ENCODE measurements around the gene CAPNS2.

The CAPNS2 gene

DNA sequence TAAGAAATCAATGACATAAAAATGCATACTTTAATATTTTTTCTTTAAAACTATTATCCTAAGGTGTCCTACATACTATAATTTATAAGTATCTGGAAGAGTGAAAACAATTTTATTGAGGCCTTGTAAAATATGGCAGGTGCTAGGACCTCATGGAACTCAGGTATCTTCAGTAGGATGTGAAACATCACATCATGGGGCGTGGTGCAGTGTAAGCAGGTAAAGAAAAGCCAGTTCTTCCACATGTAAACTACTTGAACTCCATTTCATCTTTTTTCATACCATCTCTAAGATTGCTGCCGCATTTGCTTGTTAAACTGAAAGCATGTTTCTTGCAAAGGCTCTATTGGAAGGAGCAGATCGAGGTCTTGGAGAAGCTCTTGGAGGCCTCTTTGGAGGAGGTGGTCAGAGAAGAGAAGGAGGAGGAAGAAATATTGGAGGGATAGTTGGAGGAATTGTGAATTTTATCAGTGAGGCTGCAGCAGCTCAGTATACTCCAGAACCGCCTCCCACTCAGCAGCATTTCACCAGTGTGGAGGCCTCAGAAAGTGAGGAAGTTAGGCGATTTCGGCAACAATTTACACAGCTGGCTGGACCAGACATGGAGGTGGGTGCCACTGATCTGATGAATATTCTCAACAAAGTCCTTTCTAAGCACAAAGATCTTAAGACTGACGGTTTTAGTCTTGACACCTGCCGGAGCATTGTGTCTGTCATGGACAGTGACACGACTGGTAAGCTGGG lies at the start of gene CAPNS2:
CAPNS2 (plus strand) TSS at position 253 of the 744 bp plus-strand sequence; CDS start at position 326, 73 bp downstream.
- no peak for DNase-seq (ENCODE audit: low spot score)

DNA sequence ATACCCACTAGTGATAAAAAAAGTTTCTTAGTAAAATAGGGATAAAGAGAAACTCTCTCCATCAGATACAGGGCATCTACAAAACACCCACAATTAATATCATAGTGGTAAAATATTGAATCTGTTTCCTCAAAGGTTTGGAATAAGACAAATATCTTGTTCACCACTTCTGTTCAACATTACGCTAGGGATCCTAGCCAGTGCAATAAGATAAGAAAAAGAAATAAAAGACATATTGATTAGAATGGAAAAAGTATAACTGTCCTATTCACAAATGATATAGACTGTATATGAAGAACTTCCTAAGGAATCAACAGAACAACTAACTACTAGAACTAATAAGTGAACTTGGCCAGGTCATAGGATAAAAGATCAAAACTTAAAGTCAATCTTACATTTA lies 44.7 kb upstream of the CAPNS2 start:
- DNase-seq (ENCODE audit: low spot score): no peak

DNA sequence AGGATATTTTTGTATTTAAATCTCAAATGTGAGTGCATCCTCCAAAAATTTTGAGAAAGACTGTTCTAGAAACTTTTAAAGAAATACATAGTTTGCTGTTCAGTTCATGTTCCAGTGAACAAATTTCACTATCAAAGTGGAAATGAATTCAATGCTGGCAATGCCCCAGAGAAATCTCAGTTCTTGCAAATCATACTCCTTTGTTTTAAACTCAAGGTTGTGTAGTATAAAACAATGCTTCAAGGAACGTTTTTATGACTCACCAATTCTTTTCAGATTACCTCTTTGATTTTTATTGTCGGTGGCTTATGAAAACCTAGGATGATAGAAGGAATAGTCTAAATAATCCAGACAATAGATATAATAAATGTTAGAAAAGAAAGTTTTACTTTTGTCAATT lies 40.0 kb upstream of the CAPNS2 start:
- no peak for DNase-seq (ENCODE audit: low spot score)

DNA sequence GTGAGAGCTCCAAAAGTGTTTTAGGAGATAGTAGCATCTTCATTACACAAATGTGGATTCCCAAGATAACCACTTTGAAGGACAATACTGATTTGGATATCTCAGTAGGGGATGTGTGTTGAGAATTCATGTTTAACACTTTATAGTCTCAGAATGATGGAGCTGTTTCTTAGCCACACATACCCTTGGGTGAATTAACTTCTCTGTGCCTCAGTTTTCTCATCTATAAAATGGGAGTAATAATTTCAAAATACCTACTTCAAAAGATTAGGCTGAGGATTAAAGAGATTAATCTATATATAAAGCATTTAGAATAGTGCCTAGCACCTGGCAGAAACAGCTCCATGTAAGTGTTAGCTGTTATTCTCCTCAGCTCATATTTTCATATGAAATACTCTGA lies 38.6 kb upstream of the CAPNS2 start:
- DNase-seq (ENCODE audit: low spot score): no peak

DNA sequence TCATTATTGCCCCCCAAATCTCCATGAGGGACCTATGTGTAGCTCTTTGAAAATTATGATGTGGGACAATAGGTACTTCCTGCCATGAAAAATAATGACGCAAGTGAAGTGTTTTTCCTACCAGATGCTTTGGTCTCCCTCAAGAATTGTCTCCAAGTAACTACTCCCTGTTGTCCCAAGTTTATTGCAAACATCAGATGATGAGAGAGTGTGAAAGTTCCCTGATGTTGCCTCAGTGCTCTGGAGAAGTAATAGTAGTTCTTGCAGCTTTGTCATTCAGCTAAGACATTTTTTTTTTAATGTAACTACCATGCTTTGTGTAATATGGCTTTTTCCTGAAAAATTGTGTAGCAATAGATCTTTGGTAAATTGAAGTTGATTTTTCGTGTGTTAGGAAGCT lies 37.5 kb upstream of the CAPNS2 start:
- DNase-seq (ENCODE audit: low spot score): no peak

DNA sequence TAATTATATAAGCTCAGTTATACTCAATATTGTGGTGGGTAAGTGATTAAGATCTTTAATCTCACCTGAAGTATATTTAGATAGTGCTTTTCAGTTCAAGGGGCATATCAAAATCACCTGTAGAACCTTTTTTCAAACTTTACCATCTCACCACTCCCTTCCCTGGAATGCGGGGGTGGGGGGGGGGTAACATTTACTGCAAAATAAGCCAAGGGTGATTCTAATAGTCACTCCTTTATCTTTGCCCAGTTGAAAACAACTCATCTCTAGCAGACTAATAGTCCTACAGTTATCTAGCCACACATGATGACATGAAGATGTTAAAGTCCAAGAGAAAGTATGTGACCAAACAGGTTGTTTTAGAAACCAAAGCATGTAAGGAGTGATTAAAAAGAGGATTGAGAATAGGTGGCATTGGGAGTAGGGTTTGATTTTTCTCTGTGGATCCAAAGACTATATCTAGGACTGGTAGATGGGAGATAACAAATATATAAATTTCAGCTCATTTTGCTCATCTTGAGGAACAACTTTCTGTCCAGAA lies 36.1 kb upstream of the CAPNS2 start:
- no peak for DNase-seq (ENCODE audit: low spot score)

DNA sequence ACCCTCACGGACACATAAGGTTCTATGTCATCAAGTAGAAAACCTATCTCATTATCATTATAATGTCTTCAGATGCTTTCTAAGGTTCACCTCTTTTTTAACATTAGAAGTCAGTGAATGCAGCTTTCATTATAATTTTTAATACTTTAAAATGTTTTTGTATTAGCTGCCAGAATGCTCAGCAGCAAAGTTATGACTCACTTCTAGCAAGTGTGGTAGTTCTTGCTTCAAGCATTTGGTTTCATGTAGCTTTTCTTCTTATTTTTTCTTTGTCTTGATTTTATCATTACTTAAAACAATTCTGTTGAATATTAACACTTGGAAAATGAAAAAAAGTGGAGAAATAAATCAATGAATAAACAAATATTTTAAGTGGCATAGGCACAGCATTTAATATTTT lies 34.3 kb upstream of the CAPNS2 start:
- no peak for DNase-seq (ENCODE audit: low spot score)

DNA sequence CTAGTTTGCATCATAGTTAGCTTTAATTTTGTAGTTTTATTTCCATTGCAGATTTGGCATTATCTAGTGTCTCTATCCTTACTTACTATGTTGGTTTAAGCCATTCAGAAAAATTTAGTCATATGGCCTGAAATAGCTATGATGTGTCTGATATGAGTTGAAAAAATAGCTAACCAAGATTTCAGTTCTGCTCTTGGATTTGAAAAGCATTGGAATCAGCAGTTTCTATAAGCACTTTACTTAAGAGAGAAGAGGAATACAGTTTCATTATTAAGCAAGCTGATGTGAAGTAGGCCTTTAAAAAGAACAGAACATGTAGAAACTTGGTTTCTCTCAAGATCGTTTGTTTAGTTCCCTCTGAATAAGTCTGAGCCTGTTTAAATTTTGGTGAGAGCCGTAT lies 31.7 kb upstream of the CAPNS2 start:
- DNase-seq (ENCODE audit: low spot score): no peak

DNA sequence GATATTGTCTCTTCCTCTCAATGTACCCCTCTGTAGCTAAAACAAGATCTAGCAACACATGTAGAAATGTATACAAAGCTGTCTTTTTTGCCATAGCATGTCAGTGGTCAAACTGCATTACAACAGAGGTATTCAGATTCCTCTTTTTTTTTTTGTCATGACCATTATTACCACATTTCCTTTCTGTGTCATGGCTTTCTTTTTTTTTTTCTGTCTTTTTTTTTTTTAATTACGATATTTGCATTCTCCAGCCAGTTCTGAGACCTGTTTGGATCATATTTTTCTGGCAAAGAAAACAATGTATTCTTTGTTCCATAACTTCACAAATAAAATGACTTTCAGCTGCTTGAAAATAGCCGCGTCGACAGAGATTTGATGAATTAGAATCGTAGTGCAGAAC lies 27.4 kb upstream of the CAPNS2 start:
- DNase-seq (ENCODE audit: low spot score): no peak

DNA sequence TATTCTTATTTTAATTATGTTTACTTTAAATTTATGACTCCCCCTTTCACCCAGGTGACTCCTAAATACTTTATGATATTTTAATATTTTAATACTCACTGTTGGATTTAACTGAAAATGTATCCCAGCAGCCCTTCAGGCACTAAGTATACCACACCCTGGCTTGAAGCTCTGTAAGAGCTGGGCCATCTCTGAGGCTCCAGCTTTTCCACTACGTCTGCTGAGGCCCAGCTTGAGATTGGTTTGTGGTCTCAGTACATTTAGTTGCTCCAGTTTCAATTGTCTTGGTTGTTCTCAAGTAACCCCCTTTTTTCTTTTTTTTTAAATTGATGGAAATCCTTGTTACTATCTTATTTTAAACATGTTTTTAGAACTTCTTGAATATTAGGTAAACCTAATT lies 27.0 kb upstream of the CAPNS2 start:
- DNase-seq (ENCODE audit: low spot score): no peak

DNA sequence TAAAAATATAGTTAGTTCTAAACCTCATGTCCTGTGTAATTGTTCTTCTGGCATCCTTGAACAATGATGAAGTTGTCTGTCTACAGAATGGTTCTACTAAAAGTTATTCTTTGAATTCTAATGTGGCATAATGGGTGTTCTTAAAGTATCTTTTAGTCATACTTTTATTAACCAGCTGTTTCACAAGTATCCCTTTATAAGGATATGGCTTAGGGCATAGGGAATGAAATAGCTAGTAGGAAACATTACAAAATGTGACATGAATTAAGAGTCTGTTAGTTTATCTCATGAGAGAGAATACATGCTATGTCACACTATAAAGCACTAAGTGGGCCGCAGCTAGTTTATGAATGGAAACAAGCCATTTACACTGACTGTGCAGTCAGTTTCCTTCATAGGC lies 26.3 kb upstream of the CAPNS2 start:
- no peak for DNase-seq (ENCODE audit: low spot score)

DNA sequence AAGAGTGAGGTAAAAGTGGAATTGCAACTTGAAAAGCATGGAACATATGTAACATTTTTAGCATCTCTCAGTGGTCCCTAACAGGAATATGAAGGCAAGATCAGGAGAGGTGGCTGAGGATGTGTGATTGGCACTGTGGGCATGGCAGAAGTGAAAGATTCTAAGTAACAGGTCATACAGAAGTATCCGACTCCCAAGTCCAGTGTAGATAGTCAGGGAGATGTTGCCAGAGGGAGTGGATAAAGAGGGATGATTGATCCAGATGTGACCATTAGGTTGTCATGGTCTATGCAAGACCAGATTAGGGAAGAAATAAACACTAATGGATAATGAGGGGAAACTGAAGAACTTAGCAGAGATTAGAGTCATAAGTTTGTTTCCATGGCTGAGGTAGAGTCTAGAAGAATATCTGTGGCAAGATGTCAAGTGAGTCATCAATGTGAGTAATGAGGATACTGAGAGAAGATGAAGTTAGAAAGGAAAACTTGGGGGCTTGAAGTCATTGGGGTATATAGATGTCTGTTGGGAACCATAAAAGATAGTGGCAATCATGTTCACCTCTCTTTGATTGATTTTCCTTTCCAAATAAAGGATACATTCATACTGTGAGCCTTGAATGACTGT lies 23.9 kb upstream of the CAPNS2 start:
- DNase-seq (ENCODE audit: low spot score): no peak

DNA sequence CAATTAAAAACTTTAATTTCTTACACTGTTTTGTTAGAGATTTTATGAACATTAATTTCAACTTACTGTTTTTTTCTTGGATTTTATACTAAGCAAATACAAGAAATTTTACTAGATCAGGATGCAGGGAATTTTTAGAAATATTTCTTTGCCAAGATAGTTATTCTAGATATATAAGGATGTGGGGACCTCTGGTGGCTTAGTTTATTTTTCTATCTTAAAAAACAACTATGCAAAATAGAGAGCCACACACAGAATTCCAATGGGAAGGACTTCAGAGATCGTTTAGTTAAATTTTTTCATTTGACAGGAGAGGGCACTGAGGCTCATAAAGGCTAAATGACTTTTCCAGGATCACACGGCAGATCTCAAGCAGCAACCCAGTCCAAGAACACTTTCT lies 23.0 kb upstream of the CAPNS2 start:
- no peak for DNase-seq (ENCODE audit: low spot score)

DNA sequence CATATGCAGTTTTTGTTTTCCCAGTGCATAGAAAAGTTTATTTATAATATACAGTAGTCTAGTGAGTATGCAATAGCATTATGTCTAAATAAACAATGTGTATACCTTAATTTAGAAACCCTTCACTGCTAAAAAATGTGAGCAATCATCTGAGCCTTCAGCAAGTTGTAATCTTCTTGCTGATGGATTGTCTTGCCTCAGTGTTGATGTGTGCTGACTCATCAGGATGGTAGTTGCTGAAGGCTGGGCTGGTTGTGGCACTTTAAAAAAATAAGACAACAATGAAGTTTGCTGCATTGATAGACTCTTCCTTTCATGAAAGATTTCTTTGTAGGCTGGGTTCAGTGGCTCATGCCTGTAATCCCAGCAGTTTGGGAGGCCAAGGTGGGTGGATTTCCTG lies 13.9 kb upstream of the CAPNS2 start:
- DNase-seq (ENCODE audit: low spot score): no peak

DNA sequence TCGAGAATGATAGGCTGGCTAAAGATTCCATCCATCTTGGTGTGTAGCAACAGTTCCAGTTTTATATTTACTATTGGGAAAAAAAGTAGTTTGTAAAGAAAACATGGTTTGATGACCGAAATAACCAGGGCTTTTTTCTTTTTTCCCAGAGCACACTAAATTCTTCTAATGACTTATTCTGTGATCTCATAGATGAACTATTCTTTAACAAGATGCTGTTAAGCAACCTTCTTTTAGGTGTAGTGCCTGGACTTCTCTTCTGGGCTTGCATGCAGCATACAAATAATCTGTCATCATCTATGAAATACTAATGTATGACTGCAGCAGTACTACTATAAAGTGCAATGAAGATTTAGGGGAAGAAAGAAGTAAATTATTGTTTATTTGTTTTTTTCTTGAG lies 11.0 kb upstream of the CAPNS2 start:
- DNase-seq (ENCODE audit: low spot score): no peak

DNA sequence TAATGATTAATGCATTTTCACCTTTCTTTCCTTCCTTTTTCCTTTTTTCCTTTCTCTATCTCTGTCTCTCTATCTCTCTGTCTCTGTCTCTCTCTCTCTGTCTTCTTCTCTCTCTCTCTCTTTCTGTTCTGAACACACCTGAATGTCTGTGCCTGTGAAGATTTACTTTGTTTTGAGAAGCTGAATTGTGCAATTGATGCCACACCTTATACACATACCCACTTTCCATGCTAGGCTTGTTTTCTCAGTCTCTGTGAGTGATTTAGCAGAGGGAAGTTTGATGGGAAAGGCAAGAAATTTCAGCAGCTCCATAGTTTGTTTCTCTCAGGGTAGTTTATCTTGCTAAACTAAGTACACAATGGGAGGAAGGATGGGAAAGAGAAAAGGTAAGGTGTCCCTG lies 9.3 kb upstream of the CAPNS2 start:
- no peak for DNase-seq (ENCODE audit: low spot score)

DNA sequence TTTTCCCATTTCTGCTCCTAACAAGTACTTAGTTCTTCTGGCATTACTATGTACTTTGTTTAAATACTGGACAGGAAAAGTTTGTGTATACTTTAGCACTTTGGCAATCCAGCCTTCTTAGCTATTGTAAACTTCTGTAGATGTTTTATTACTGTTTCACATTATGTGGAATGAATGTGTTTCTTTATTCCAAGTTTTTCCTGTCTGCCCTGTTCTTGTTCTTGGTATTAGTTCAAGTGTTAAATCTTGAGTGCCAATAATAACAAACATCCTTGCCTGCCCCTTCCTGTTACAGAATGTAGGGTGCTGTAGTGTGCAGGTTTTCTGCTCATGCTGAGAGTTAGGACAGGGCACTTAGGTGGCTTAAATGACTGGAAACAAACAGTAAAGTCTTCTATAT lies 7.3 kb upstream of the CAPNS2 start:
- no peak for DNase-seq (ENCODE audit: low spot score)

DNA sequence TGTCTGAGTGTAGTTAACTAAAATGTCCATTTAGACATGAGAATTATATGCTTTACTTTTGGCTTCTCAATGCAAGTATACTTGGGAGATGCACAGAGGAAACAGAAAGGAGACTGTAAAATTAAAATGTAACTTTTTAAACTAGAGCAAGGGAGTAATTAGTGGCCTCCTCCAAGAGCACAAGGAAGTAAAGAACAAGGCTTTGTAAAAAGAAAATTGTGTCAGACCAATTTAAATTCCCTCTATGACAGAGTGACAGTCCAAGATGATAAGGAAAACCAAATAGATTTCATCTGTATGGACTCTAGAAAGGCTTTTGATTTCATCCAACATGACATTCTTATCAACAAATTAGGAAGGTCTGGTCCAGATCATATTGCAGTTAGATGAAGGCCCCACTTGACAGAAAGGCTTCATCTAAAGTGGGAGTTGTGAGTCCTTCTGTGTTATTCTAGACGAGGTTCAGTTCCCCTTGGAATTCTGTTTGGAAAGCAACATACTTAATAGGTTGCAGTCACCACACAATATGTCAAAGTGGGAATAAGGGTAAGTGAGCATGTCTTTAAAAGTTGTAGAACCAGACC lies 6.5 kb upstream of the CAPNS2 start:
- no peak for DNase-seq (ENCODE audit: low spot score)

DNA sequence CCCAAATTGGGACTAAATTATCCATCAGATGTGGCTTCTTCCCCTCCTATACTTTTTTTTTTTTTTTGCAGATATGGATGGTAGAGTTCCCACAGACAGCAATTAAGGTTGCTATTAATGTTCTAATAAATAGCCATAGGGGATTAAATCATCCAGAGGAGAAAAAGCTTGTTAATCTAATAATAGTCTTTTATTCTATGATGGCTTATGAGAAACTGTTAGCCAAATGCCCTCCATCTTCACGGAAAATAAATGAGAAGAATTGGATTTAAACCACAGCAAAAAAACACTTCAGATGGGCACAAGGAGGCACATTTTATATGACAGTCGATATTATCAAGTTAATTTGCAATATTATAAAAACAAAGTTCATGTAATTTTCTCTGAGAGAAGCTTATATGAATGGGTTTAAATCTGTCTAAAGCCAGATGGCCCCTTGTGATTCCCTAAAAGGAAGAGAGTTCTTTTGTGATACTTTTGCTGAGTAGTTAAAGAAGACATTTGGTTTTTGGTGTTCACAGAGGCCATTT lies 5.1 kb upstream of the CAPNS2 start:
- DNase-seq (ENCODE audit: low spot score): no peak

DNA sequence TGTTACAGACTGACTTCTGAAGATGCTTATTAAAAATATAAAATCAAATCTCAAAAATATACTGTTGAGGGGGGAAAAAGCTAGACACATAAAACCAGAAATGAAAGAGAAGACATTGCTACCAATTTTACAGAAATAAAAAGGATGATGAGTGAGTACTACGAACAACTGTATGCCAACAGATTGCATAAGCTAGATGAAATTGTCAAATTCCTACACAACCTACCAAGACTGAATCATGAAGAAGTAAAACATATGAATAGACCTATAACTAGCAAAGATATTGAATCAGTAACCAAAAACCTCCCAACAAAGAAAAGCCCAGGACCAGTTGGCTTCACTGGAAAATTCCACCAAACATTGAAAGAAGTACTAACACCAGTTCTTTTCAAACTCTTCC lies 3.5 kb upstream of the CAPNS2 start:
- no peak for DNase-seq (ENCODE audit: low spot score)

DNA sequence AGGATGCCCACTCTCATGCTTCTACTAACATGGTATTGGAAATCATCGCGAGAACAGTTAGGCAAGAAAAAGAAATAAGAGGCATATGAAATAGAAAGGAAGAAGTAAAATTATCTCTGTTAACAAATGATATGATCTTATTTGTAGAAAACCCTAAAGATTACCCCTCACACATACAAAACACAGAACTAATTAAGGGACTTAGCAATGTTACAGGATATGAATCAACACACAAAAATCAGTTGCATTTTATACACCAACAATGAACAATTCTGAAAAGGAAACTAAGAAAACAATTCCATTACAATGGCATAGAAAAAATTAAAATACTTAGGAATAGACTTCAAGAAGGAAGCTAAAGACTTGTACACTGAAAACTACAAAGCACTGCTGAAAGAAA lies 2.7 kb upstream of the CAPNS2 start:
- DNase-seq (ENCODE audit: low spot score): no peak

DNA sequence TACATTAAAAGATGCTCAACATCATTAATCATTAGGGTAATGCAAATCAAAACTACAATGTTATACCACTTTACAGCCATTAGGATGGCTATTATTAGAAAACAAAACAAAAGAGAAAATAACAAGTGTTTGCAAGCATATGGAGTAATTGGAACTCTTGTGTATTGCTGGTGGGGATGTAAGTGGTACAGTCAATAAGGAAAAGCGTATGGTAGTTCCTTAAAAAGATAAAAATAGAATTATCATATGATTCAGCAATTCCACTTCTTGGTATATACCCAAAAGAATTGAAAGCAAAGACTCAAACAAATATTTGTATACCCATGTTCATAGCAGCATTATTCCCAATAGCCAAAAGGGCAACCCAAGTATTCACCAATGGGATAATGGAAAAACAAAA lies 1.4 kb upstream of the CAPNS2 start:
- no peak for DNase-seq (ENCODE audit: low spot score)

DNA sequence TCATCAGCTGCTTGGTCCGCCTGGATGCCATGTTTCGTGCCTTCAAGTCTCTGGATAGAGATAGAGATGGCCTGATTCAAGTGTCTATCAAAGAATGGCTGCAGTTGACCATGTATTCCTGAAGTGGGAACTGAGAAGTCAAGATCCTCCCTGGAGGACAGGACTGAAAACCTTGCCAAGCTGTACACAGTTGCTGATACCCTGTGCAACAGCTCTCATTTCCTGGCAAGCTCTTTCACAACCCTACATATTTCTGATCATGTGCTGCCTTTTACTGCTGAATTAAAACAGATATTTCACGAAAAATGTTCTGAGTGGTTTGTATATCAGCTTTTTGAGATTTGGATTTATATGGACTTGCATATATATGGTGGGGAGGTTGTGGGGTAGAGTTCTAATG lies 898 bp downstream of the CAPNS2 start:
- no peak for DNase-seq (ENCODE audit: low spot score)
